Activated CD4-positive, alpha-beta memory T cell treated with anti-CD3 and anti-CD28 coated beads, Interleukin-2, amount 10 ng/mL, durations not matched to agents 7 days and 5 days (primary cell): ENCODE measurements around the gene TNFSF12. TPM values are rescaled to one million over a fixed set of nuclear protein-coding genes. Genes with fewer than 3 reads are reported as not detected.

Experiments used
- CTCF ChIA-PET: fragments of 350-600 bp; sonication (Branson Sonifier 250); formaldehyde crosslinking; loops from one replicate; lab custom pipeline; 2021; ENCODE audit warnings: antibody characterized with exemption, inconsistent platforms; lab: Charles Lee
- POLR2A ChIA-PET: fragments of 350-600 bp; sonication (Branson Sonifier 250); formaldehyde crosslinking; loops from one replicate; lab custom pipeline; 2021; ENCODE audit warnings: antibody characterized with exemption; lab: Charles Lee
- DNase-seq: peaks from one replicate; pipeline ENCODE4 v3.0.0-alpha.2; 2020
- H3K27ac Mint-ChIP-seq: one replicate; pipeline ENCODE4 v1.8.0; 2021; ENCODE audit warnings: mild to moderate bottlenecking, mixed read lengths
- H3K27me3 Mint-ChIP-seq: one replicate; pipeline ENCODE4 v1.8.0; 2021; ENCODE audit warnings: mixed read lengths
- H3K36me3 Mint-ChIP-seq: one replicate; pipeline ENCODE4 v1.8.0; 2021; ENCODE audit warnings: low read depth, mixed read lengths
- H3K4me1 Mint-ChIP-seq: one replicate; pipeline ENCODE4 v1.8.0; 2021; ENCODE audit warnings: mixed read lengths
- H3K4me3 Mint-ChIP-seq: one replicate; pipeline ENCODE4 v1.8.0; 2021; ENCODE audit warnings: mild to moderate bottlenecking, mixed read lengths
- H3K9me3 Mint-ChIP-seq: one replicate; pipeline ENCODE4 v1.8.0; 2021; ENCODE audit warnings: mixed read lengths
- total RNA-seq, 2 experiments: library from RNA; stranded (reverse); gene quantifications; one replicate each; pipeline ENCODE4 v1.2.3, GENCODE V29; 2021

Gene TNFSF12
- total RNA-seq, 2 experiments from 2014 or later: 79.8 to 86.7 TPM

GRCh38 chr17:7512824-7513540 is 35.9 kb upstream of the TNFSF12 start:
- no peak overlapping the region for H3K27ac Mint-ChIP-seq
- ChIA-PET POLR2A (interaction anchor here (1.0 to 4.2 kb wide), 6 partner anchors 39 to 76 kb away, joined by 3 to 43 read pairs (median 4); partner anchors contain the start of genes SENP3 and TNFSF13), CTCF (interaction anchor here (0.7 to 15.8 kb wide), 9 partner anchors 10 to 77 kb away, joined by 3 to 207 read pairs (median 5); partner anchors contain the start of genes SENP3, SOX15, TNFSF12 and TNFSF13)
- H3K4me3 Mint-ChIP-seq: no peak overlapping the region
- no peaks in the 10 kb centered on the region for H3K27me3 Mint-ChIP-seq
- no peak for DNase-seq
- peaks cover 66% of the 10 kb centered on the region for H3K36me3 Mint-ChIP-seq
- H3K9me3 Mint-ChIP-seq: no peaks in the 10 kb centered on the region
- no peaks in the 10 kb centered on the region for H3K4me1 Mint-ChIP-seq

DNA sequence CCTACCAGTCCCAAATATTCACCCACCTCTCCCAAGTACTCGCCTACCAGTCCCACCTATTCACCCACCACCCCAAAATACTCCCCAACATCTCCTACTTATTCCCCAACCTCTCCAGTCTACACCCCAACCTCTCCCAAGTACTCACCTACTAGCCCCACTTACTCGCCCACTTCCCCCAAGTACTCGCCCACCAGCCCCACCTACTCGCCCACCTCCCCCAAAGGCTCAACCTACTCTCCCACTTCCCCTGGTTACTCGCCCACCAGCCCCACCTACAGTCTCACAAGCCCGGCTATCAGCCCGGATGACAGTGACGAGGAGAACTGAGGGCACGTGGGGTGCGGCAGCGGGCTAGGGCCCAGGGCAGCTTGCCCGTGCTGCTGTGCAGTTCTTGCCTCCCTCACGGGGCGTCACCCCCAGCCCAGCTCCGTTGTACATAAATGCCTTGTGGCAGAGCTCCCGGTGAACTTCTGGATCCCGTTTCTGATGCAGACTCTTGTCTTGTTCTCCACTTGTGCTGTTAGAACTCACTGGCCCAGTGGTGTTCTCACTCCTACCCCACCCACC is 34.9 kb upstream of the TNFSF12 start:
- no peaks in the 10 kb centered on the region for H3K9me3 Mint-ChIP-seq
- no peak overlapping the region for H3K27ac Mint-ChIP-seq
- CTCF ChIA-PET: interaction anchor here (0.7 to 15.8 kb wide), 19 partner anchors 9 to 184 kb away, joined by 3 to 207 read pairs (median 4); partner anchors contain the start of genes MPDU1, NEURL4, SENP3 and SOX15
- H3K36me3 Mint-ChIP-seq: peaks cover 57% of the 10 kb centered on the region
- no peaks in the 10 kb centered on the region for H3K4me1 Mint-ChIP-seq
- DNase-seq: no peak
- no peak overlapping the region for H3K4me3 Mint-ChIP-seq
- POLR2A ChIA-PET: interaction anchor here (1.1 to 4.2 kb wide), 7 partner anchors 38 to 174 kb away, joined by 3 to 43 read pairs (median 4); partner anchors contain the start of genes SENP3, TNFSF13, TP53 and WRAP53
- H3K27me3 Mint-ChIP-seq: no peaks in the 10 kb centered on the region

DNA sequence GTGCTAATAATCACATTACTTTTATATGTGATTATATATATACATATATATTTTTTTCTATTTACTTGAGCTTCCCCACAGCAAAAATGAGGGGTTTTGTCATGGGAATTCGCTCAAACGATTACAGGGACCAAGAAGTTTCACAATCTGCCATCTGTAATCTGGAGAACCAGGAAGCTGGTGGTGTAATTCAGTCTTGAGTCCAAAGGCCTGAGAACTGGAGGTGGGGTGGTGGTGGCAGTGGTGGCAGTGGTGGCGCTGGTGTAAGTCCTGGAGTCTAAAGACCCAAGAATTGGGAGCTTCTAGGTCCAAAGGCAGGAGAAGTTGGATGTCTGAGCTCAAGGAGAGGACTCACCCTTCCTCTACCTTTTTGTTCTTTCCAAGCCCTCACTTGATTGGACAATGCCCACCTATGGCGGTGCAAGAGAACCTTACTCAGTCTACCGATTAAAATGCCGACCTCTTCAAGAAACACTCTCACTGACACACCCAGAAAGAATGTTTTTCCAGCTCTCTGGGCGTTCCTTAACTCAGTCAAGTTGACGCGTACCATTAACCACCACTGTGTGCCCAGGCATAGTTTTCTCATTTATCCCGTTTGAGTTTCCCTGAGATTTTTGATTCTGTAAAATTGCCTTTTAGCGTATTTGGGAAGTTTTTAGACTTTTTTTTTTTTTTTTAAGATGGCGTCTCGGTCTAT is 32.8 kb upstream of the TNFSF12 start:
- no peaks in the 10 kb centered on the region for H3K9me3 Mint-ChIP-seq
- no peaks in the 10 kb centered on the region for H3K27me3 Mint-ChIP-seq
- no peak for DNase-seq
- ChIA-PET CTCF (interaction anchor here (0.6 to 15.8 kb wide), 9 partner anchors 13 to 160 kb away, joined by 3 to 207 read pairs (median 9); partner anchors contain the start of genes MPDU1, SENP3, SOX15 and TNFSF12), POLR2A (interaction anchor here (0.7 to 1.7 kb wide), 8 partner anchors 9 to 79 kb away, joined by 3 to 6 read pairs (median 4); partner anchors contain the start of genes POLR2A and SENP3)
- H3K4me3 Mint-ChIP-seq: no peak overlapping the region
- no peak overlapping the region for H3K27ac Mint-ChIP-seq
- H3K36me3 Mint-ChIP-seq: peaks cover 40% of the 10 kb centered on the region
- no peaks in the 10 kb centered on the region for H3K4me1 Mint-ChIP-seq

GRCh38 chr17:7523033-7523432 is 25.8 kb upstream of the TNFSF12 start:
- no peaks in the 10 kb centered on the region for H3K27me3 Mint-ChIP-seq
- peak; percentile 53 for DNase-seq
- no peak overlapping the region for H3K27ac Mint-ChIP-seq
- H3K9me3 Mint-ChIP-seq: peaks cover 9% of the 10 kb centered on the region
- H3K4me3 Mint-ChIP-seq: no peak overlapping the region
- H3K4me1 Mint-ChIP-seq: no peaks in the 10 kb centered on the region
- CTCF ChIA-PET: interaction anchor here (0.7 to 15.8 kb wide), 6 partner anchors 8 to 257 kb away, joined by 3 to 207 read pairs (median 4); partner anchors contain the start of genes SENP3 and TNFSF13
- no peaks in the 10 kb centered on the region for H3K36me3 Mint-ChIP-seq
- POLR2A ChIA-PET: interaction anchor here (1.2 kb wide), 1 partner anchor 38 kb away, joined by 4 read pairs; no protein-coding TSS in a partner anchor

- peaks cover 3% of the 10 kb centered on the region for H3K36me3 Mint-ChIP-seq
- CTCF ChIA-PET: no interaction called here
- no peaks in the 10 kb centered on the region for H3K4me1 Mint-ChIP-seq
- peaks cover 18% of the 10 kb centered on the region for H3K9me3 Mint-ChIP-seq
- no peak for DNase-seq
- no peaks in the 10 kb centered on the region for H3K27me3 Mint-ChIP-seq
- H3K27ac Mint-ChIP-seq: no peak overlapping the region
- POLR2A ChIA-PET: no interaction called here
- no peak overlapping the region for H3K4me3 Mint-ChIP-seq
These were observed 20.0 kb upstream of the TNFSF12 start for GRCh38 chr17:7528842-7529241.

- Mint-ChIP-seq H3K9me3 (peaks cover 18% of the 10 kb centered on the region), H3K27me3 (peaks cover 5% of the 10 kb centered on the region), H3K27ac (no peak overlapping the region), H3K36me3 (peaks cover 3% of the 10 kb centered on the region), H3K4me3 (no peak overlapping the region), H3K4me1 (no peaks in the 10 kb centered on the region)
- ChIA-PET POLR2A (interaction anchor here (1.2 kb wide), 1 partner anchor 30 kb away, joined by 3 read pairs; no protein-coding TSS in a partner anchor), CTCF (interaction anchor here (0.7 to 3.6 kb wide), 2 partner anchors 13 to 31 kb away, joined by 3 to 13 read pairs; partner anchors contain the start of gene SENP3)
- no peak for DNase-seq
These were observed 18.6 kb upstream of the TNFSF12 start for GRCh38 chr17:7530023-7530900.

- no peak for DNase-seq
- Mint-ChIP-seq H3K9me3 (peaks cover 13% of the 10 kb centered on the region), H3K4me1 (no peaks in the 10 kb centered on the region), H3K27ac (no peak overlapping the region), H3K27me3 (peaks cover 6% of the 10 kb centered on the region), H3K4me3 (no peak overlapping the region), H3K36me3 (peaks cover 3% of the 10 kb centered on the region)
- ChIA-PET POLR2A (no interaction called here), CTCF (interaction anchor here (0.5 kb wide), 1 partner anchor 196 kb away, joined by 3 read pairs; no protein-coding TSS in a partner anchor)
These were observed 10.8 kb upstream of the TNFSF12 start for GRCh38 chr17:7538050-7538449.

DNA sequence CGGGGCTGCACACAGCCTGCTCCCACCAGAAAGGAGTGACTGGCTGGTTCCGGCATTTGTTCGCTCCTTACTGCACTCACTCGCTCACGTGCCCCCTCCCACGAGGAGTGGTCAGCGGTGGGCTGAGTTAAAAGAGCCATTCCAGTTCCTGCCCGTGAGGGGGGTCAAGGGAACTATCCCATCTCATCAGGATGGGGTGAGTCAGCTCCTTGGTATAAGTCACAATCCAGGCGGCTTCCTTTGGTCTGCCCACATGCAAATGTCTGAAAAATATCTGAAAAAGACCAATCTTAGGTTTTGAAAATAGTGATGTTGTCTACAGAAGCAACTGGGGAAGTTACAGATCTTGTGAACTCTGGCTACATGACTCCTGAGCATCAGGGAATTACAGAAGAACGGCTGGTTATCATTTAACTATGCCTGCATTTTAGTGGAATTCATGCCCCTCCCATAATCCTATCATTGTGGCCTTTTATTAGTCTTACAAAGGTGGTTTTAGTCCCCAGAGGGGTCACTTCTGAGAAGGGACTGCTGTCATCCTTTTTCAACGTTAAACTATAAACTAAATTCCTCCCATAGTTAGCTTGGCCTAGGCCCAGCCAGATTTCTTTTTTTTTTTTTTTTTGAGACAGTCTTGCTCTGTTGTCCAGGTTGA is 9.8 kb upstream of the TNFSF12 start:
- H3K27me3 Mint-ChIP-seq: peaks cover 10% of the 10 kb centered on the region
- ChIA-PET CTCF (interaction anchor here (1.1 kb wide), 1 partner anchor 22 kb away, joined by 3 read pairs; no protein-coding TSS in a partner anchor), POLR2A (no interaction called here)
- H3K36me3 Mint-ChIP-seq: peaks cover 3% of the 10 kb centered on the region
- H3K27ac Mint-ChIP-seq: no peak overlapping the region
- H3K4me1 Mint-ChIP-seq: no peaks in the 10 kb centered on the region
- no peak for DNase-seq
- no peak overlapping the region for H3K4me3 Mint-ChIP-seq
- H3K9me3 Mint-ChIP-seq: peaks cover 13% of the 10 kb centered on the region

DNA sequence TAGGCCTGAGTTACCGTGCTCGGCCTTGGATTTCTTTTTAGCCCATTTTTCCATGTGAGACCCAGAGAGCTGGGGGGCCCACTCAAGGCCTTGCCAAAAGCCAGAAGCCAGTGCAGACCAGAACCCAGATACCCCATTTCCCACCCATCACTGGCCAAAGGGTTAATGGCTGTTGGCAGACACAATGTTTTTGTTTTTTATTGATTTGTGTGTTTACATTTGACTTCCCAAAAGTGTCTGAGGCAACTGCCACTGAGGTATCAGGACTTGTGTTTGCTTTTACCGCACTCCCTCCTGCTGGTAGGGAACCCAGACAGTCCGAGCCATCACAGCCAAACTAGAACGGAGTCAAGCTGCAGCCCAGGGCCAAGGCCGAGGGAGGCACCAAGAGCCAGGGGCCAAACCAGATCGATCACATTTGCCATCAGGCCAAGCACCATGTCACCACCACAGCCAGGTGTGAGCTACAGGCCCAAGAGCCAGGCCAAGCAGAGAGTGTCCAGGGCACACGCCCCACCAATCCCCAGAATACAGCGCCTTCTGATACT is 7.7 kb upstream of the TNFSF12 start:
- Mint-ChIP-seq H3K4me3 (no peak overlapping the region), H3K9me3 (peaks cover 13% of the 10 kb centered on the region), H3K27me3 (peaks cover 5% of the 10 kb centered on the region), H3K4me1 (no peaks in the 10 kb centered on the region), H3K27ac (no peak overlapping the region), H3K36me3 (peaks cover 3% of the 10 kb centered on the region)
- no peak for DNase-seq
- ChIA-PET POLR2A (interaction anchor here (1.1 to 1.2 kb wide), 2 partner anchors 9 to 43 kb away, joined by 3 read pairs; partner anchors contain the start of gene MPDU1), CTCF (interaction anchor here (0.6 to 1.5 kb wide), 2 partner anchors 11 to 185 kb away, joined by 3 read pairs; no protein-coding TSS in a partner anchor)

DNA sequence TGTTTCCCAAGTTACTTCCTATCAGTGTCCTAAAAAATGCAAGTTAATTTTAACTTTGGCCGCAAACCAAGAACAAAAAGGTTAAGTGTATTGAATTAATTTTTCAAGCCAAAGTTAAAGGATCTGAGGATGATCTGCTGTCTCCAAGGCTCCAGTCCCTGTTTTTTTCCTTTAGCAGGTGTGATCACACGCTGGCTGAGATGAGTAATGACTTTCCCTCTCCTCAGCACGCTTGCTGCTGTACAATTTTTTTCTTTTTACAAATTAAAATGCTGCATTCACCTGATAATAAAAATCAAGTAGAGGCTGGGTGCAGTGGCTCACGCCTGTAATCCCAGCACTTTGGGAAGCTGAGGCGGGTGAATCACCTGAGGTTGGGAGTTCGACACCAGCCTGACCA is 3.9 kb upstream of the TNFSF12 start:
- H3K27ac Mint-ChIP-seq: no peak overlapping the region
- POLR2A ChIA-PET: no interaction called here

More for the DNA sequence above, 3.9 kb upstream of the TNFSF12 start:
- Mint-ChIP-seq H3K9me3 (no peaks in the 10 kb centered on the region), H3K27me3 (peaks cover 5% of the 10 kb centered on the region), H3K4me1 (peaks cover 19% of the 10 kb centered on the region), H3K4me3 (no peak overlapping the region), H3K36me3 (peaks cover 11% of the 10 kb centered on the region)
- no peak for DNase-seq
- CTCF ChIA-PET: interaction anchor here (0.6 to 5.0 kb wide), 3 partner anchors 16 to 109 kb away, joined by 3 to 32 read pairs (median 3); no protein-coding TSS in a partner anchor
